SKM-1 (cell line): Measurements from ENCODE around the gene USP53.
"Not testable (repeated sequence)": the region's sequence is repeated elsewhere in the genome, so short reads cannot be mapped to it uniquely, and the experiment has no call there.

ENCODE experiments used
- DNase-seq: peaks from one replicate; lab custom pipeline; 2025; ENCODE audit not compliant: unreplicated experiment; lab: John Stamatoyannopoulos, UW

The USP53 gene

DNA sequence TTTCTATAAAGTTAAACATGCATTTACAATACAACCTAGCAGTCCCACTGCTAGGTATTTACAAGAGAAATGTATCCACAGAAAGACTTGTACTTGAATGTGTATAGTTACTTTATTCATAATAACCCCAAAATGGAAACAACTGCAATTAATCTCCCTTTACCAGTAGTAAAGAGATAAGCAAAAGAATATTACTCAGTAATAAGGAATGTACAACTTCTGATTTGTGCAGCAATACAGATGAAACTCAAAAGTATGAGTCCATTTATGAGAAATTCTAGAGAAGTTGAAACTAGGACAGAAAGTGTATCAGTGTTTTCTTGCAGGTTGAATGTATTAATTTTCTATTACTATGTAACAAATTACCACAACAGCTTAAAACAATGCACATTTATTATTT is 15.2 kb downstream of the USP53 start:
- no peak for DNase-seq

DNA sequence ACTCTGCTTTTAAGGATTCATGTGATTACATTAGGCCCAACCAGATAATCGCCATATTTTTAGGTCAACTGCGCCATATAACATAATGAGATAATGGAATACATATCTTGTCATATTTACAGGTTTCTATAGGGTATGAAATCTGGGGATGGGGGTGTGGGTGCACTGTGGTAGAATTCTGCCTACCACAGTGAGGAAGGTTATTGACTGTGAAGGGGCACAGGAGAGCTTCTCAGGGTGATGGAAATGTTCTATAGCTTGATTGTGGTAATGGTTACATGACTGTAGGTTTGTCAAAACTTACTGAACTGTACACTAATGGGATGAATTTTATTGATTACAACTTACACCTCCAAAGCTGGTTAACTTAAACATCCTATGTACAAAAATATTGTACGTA is 15.9 kb downstream of the USP53 start:
- no peak for DNase-seq

DNA sequence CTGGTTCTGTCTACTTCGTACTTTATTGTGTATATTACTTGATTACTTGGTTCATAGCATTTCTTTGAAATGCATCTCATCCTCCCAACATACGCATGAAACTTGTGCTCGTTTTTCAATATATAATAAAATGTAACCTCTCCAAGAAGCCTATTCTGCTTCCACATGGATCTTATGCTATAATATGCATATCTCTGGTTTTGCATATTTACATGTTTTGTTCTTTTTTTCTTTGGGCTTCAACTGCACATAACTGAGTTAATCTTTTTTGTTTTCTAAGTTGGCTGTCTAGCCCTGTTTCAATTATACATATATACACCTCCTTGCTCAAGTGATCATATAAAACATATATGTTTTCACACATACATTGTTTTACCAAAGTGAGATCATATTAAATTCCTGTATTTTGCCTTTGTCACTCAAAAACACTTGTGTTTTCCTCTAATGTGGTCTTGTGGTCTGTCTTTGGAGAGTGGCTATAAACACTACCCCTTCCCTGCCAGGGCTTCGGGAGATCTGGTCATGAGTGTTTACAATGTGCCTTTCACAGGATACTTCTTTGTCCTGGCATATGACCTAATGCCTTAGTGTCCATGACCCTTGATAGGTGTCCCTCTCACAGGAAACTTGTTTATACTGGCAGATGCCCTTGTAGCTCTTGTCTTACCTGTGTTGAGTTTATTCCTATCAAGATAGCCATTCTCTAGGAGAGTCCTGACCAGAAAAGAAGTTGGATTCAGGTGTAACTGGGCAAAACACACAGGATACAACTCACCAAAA is 17.6 kb downstream of the USP53 start:
- no peak for DNase-seq

DNA sequence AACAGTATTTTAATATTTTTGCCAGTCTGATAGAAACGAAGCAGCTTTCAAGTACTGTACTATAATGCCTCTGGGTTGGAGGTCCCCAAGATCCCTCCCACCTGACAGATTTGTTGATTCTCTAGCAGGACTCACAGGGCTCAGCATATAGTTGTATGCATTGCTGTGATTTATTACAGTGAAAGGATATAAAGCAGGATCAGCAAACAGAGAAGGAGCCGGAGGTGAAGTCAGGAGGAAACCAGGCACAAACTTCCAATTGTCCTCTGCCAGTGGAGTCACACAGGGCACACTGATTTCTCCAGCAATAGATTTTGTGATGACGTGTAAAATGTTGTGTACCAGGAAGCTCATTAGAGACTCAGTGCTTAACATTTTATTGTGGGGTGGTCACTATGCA is 19.0 kb downstream of the USP53 start:
- DNase-seq = no peak

DNA sequence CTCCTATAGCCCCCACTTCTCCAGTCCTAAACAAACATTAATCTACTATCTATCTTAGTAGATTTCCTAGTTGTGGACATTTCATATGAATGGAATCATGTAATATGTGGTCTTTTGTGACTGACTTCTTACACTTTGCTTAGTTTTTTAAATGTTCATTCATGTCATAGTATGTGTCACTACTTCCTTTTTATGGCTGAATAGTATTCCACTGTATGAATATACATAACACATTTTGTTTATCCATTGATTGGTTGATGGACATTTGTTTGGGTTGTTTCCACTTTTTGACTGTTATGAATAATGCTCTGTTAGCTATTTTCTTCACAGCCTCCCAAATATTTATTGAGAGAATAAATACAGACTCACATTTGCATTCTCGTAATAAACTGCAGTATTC is 19.8 kb downstream of the USP53 start:
- no peak for DNase-seq

DNA sequence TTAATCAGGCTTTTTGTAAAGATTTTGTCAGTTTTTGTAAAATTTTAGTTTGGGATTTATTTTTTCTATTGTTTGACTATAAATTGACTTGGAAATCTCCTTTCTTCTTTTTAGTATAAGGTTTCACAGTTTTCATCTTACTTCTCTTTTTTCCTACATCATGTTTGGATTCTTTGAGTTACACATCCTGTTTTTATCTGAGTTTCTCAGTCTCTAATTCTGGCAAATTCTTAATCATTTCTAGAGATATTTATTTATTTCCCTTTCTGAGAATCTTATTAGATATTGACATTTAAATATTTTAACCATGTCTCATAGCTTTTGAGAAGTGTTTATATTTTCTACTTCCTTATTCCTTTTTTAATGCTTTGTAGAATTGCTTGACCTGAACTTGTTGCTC is 20.7 kb downstream of the USP53 start:
- peak; percentile 8 for DNase-seq

DNA sequence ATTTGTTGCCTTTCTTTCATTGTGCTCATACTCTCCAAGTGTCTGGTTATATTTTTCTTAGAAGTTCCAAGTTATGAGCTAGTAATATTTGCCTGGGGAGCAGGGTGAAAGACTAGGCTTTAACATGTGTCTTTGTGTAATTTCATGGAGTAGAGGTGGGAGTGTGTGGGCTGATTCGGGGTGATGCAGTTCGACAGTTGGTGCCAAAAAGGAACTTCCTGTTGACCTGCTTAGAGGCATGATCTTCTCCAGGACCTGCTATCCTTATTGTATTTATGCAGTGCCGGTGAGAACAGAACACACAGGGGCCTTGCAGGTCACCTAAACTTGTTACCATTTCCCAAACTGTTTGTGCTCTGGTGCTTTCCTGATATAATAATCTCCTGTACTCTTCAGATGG is 21.2 kb downstream of the USP53 start:
- peak; percentile 13 for DNase-seq

DNA sequence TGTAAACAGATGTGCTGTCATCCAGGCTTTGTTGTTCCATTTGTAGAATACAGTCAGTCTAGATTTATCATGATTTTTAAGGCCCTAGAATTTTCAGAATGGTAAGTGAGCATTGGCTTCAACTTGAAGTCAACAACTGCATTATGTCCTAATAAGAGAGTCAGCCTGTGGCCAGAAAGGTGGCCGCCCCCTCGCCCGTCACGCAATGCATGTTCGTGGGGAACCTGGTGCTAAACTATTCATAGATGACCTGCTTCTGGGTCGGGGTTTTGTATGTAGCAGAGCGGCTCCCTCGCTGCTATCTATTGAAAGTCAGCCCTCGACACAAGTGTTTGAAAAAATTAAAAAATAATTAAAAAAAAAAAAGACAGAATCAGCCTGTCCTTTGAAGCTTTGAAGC is 24.7 kb downstream of the USP53 start:
- DNase-seq = no peak

DNA sequence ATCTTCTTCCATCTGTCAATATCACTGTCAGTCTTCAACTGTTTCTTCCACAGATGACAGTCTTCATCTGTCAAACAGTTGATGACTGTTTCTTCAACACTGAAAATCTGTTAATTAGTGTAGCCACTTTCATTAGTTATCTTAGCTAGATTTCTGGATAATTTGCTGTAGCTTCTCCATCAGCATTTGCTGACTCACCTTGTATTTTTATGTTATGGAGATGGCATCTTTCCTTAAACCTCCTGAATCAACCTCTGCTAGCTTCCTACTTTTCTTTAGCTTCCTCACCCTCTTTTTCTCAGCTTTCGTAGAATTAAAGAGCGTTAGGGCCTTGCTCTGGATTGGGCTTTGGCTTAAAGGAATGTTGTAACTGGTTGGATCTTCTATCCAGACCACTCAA is 25.1 kb downstream of the USP53 start:
- DNase-seq = no peak

DNA sequence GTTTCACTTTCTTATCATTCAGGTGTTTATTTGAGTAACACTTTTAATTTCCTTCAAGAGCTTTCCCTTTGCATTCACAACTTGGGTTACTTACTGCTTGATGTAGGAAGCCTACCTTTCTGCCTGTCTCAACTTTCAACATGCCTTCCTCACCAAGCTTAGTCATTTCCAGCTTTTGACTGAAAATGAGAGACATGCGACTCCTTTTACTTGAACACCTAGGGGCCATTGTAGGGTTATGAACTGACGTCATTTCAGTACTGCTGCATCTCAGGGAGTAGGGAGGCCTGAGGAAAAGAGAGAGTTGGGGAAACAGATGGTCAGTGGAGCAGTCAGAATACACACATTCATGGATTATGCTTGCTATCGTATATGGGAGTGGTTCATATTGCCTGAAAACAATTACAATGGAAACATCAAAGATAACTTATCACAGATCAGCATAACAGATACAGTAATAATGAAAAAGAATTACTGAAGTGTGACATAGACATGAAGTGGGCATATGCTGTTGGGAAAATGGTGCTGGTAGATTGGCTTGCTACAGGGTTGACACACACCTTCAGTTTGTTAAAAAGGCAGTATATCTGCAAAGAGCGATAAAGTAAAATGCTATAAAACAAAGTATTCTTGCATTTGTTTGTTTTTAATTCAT is 25.7 kb downstream of the USP53 start:
- DNase-seq = no peak

DNA sequence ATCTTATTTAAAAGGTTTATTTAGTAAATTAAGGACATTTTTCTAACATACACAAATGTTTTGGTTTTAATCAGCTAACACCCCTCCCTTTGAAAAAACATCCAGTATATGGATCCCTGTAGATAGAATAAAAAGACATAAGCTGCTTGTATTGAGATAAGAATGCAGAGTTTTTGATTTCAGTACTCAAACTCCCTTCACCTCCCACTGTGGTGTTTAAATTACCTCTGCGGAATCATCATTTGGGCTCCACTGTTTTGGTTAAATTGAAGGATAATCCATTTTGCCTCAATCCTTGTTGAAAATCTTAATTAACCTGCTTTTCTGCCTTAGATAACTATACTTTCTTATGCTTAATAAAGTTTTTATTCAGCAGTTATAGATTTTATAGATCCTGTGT is 27.6 kb downstream of the USP53 start:
- DNase-seq = no peak

DNA sequence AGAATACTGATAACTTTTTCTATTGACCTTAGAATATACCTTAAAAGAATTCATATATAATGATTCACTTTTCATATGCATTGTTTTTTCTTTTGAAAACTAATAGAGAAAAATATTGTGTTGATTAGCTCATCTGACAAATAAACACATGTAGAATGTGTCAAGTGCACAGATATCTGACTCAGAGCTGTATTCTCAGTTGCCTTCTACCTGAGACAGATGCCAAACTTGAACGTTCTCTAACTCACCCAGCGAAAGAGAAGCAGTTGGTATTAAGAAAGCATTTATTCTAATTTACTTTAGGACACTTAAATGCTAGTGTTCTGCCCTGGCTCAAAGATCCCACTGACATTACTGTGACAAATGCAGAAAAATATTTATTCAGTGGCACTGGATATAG is 28.1 kb downstream of the USP53 start:
- no peak for DNase-seq

DNA sequence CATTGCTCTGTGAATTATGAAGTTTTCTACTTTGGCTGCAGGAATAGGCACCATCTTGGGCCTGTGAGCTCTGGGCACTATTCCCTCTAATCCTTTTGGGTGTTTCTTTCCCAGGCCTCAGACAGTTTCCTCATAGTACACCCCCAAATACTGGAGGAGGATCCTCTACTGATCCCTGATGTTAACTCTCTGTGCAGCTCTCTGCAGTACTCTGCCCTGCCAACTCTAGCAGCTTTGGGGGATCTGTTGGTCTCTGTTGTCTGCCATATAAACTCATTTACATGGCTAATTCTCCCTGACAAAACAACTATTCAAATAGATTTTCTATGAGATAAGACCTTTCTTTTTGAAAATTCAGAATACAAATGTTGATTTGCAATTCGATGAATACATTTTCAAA is 29.9 kb downstream of the USP53 start:
- no peak for DNase-seq

DNA sequence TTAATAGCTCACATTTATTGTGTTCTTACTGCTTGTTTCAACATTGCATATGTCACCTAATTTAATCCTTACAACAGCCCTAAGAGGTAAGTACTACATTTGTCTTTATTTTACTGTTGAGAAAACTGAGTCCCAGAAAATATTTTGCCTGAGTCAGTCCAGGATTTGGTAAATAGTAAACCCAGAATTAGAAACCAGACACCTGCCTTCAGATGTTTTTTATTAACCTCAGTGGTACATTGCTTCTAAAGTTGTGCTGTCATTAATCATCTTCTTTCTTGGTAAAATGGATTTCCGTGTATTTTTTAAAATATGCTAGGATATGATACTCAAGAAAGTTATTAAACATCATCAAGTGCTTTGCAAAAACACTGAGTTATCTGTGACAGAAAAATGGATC is 31.4 kb downstream of the USP53 start:
- DNase-seq = no peak

DNA sequence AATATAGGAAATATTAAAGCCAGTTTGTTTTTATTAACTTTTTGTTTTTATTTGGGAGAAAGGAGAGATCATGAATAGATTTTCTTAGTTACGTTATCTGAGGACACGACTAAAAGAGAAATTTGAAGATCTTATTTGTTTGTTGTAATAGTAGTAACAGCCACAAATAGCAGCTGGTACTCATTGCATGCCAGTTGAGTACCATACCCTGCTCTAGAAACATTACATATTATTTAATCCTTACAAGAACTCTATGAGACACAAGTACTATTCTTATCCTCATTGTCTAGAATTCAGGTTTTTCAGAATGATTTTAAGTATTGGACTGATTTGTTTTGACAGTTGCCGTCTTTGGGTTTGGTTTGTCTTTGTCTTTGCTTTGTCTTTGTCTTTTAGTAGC is 31.8 kb downstream of the USP53 start:
- no peak for DNase-seq

DNA sequence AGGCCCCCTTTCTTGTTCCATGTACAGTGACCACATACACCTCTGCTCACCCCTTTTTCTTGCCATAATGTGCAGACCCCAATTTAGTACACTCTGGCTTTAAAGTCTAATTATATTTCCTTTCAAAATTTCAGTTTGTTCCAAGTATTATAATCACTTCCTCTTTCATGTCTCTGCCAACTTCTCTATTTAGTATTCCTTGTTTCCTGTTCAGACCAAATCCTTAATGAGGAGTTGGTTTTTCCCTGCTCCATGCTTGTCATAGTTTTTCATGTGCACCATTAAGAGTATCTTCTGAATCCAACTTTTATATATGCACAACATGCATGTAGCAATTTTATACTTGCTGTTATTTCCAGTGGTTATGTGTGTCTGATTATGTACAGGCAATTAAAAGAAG is 32.3 kb downstream of the USP53 start:
- peak; percentile 13 for DNase-seq

DNA sequence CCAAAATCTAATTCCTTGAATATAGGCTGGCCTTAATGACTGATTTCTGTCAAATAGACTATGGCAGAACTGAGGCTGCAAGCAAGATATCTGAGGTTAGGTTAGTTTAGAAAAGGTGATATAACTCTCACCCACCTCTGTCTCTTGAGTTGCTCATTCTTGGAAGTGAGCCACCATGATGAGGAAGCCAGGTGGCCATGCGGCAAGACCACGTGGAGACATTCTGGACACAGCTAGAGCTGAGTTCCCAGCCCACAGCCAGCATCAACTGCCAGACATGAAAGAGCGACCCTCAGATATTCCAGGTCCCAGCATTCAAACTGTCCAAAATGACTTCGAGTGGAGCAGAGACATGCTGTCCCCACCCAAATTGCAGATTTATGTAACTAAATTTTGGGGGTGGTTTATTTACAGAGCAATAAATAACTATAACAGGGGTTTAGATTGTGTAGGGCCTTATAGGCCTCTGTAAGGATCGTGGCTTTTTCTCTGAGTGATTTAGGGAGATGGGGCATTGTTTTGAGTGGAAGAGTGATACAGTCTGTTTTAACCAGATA is 33.7 kb downstream of the USP53 start:
- DNase-seq = no peak

DNA sequence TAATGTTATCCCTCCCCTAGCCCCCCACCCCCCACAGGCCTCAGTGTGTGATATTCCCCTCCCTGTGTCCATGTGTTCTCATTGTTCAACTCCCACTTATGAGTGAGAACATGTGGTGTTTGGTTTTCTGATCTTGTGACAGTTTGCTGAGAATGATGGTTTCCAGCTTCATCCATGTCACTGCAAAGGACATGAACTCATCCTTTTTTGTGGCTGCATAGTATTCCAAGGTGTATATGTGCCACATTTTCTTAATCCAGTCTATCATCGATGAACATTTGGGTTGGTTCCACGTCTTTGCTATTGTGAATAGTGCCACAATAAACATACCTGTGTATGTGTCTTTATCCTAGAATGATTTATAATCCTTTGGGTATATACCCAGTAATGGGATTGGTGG is 38.5 kb downstream of the USP53 start:
- DNase-seq = not testable (repeated sequence)

DNA sequence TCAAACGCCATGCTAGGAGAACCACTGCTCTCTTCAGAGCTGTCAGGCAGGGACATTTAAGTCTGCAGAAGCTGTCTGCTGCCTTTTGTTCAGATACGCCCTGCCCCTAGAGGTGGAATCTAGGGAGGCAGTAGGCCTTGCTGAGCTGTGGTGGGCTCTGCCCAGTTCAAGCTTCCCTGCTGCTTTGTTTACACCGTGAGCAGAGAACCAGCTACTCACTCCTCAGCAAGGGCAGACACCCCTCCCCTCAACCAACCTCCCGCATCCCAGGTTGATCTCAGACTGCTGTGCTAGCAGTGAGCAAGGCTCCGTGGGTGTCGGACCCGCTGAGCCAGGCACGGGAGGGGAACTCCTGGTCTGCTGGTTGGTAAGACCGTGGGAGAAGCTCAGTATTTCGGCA is 42.7 kb downstream of the USP53 start:
- DNase-seq = not testable (repeated sequence)

DNA sequence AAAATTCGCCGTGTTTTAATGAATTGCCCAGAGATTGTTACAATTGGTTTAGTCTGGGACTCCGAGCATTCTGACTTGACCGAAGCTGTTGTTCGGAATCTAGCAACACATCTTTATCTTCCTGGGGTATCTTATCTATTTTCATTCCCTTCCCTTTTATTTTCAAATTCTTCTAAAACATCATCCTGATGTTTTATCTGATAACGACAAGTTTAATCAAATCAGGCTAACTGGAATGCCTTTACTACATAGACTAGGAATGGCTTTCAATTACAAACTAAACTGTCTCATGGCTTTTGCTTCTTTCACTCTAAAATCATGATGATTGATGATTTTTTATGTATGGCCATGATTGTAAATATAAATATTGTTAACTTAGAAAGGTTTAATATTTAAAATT is 48.0 kb downstream of the USP53 start:
- no peak for DNase-seq

DNA sequence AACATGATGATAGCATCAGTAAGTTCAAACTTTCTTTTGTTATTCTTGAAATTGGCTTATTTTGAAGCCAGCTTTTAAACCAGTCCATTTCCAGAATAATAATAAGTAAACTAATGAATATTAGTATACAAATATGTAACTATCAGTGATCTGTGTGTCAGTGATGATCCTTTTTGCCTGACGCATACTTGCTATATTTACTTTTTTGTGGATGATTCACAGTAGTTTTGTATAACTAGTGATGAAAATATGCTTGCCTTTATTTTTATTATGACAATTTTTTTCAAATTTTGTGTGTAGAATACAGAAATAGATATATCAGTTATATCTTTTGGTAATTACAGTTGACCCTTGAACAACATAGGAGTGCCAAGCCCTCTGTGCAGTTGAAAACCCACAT is 49.5 kb downstream of the USP53 start:
- DNase-seq = no peak

DNA sequence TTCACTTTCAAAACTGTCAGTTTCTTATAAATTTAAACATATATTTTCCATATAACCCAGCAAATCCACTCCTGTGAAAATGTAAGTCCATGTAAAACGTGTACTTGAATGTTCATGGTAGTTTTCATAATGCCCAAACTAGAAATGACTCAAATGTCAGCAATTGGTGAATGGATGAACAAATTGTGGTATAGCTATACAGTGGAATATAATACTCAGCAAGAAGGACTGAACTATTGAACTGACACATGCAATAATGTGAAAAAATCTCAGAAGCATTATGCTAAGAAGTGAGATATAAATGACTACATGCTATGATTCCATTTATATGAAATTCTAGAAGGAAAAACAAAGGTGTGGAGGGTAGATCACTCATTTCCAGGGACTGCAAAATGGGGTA is 52.2 kb downstream of the USP53 start:
- DNase-seq = no peak

DNA sequence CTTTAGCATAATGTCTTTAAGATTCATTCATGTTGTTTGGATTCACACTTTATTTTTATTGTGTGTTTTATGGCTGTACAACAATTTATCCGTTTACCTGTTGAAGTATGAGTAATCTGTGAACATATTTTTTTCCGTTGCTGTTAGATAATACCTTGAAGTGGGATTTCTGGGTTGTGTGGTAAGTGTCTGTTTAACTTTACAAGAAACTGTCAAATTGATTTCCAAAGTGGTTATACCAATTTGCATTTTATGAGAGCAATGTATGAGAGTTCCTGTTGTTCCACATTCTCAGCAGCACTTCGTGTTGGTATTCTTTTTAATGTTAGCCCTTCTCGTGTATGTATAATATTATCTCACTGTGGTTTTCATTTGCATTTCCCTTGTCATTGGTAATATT is 53.6 kb downstream of the USP53 start:
- no peak for DNase-seq
